Mammary epithelial cell (primary cell): ENCODE results near the gene DGKI.

ENCODE experiments used
- EZH2 ChIP-seq: IDR thresholded peaks from 2 replicates; pipeline ENCODE4 v1.6.1; 2012; ENCODE audit warnings: low read length, inconsistent platforms, borderline replicate concordance
- TF ChIP-seq, protein P1 (sequence below), 2 donors: IDR thresholded peaks in 1 of 2; conservative IDR thresholded peaks in 1 of 2; 2 replicates each; pipeline ENCODE4 v1.5.1; 2011 to 2012; ENCODE audit warnings: inconsistent platforms in 2 of 2, low read length in 2 of 2, mild to moderate bottlenecking in 2 of 2, control low read depth in 1 of 2, low read depth in 1 of 2; ENCODE audit not compliant: insufficient read depth in 1 of 2; ENCODE audit errors: extremely low read depth in 1 of 2

- TF ChIP-seq, protein P1, sequence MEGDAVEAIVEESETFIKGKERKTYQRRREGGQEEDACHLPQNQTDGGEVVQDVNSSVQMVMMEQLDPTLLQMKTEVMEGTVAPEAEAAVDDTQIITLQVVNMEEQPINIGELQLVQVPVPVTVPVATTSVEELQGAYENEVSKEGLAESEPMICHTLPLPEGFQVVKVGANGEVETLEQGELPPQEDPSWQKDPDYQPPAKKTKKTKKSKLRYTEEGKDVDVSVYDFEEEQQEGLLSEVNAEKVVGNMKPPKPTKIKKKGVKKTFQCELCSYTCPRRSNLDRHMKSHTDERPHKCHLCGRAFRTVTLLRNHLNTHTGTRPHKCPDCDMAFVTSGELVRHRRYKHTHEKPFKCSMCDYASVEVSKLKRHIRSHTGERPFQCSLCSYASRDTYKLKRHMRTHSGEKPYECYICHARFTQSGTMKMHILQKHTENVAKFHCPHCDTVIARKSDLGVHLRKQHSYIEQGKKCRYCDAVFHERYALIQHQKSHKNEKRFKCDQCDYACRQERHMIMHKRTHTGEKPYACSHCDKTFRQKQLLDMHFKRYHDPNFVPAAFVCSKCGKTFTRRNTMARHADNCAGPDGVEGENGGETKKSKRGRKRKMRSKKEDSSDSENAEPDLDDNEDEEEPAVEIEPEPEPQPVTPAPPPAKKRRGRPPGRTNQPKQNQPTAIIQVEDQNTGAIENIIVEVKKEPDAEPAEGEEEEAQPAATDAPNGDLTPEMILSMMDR (conservative IDR thresholded peaks at IDR 0.05 in 1 of 2, IDR thresholded peaks at IDR 0.05 in 1 of 2; ENCODE audit: extremely low read depth in 1 of 2, insufficient read depth in 1 of 2, low read depth in 1 of 2, low read length in 2 of 2): no peak
- no peak for TF ChIP-seq EZH2
Observed at GRCh38 chr7:137519947-137520346, 326.8 kb downstream of the DGKI start.
